Sigmoid colon (tissue), 4 donors: Measurements from ENCODE around the gene CCDC39.

Experiments
- EP300 ChIP-seq, 4 donors: sonication (generic); formaldehyde crosslinking; IDR thresholded peaks; one replicate each; pipeline ENCODE4 v1.6.1; 2017; ENCODE audit warnings: antibody characterized with exemption in 4 of 4
- POLR2A ChIP-seq, 2 donors: fragments of 450-650 bp; IDR thresholded peaks; one replicate each; pipeline ENCODE4 v1.6.1; 2016; ENCODE audit warnings: antibody characterized with exemption in 2 of 2, mild to moderate bottlenecking in 2 of 2, moderate library complexity in 2 of 2
- POLR2AphosphoS5 ChIP-seq, 4 donors: sonication (generic); formaldehyde crosslinking; IDR thresholded peaks; one replicate each; pipeline ENCODE4 v1.6.1; 2017; ENCODE audit warnings: antibody characterized with exemption in 4 of 4
- TF ChIP-seq, protein P1 (sequence below), 4 experiments: fragments of 450-650 bp in 3 of 4; fragments of 200-600 bp in 1 of 4; IDR thresholded peaks; one replicate each; pipeline ENCODE4 v1.5.1; 2016 to 2019; ENCODE audit warnings: antibody characterized with exemption in 4 of 4, mild to moderate bottlenecking in 3 of 4, moderate library complexity in 2 of 4

DNA sequence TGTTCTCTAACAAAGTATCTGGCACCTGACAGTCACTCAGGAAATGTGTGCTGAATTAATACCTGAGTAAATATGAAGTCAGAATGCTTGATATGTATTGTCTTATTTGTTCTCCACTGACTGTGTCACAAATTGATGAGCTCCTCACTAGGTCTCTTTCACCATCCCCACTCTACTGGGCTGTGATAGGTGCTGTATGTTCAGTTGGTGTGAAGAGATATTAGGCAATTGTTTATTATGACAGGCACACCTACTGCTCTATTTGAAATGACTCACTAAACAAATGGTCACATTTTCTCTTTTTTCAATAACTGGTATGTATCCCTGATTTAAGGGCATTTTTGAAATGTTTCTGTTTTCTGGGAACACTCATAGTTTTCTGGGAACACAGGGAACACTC lies 25.2 kb upstream of the CCDC39 start:
- TF ChIP-seq, protein P1, sequence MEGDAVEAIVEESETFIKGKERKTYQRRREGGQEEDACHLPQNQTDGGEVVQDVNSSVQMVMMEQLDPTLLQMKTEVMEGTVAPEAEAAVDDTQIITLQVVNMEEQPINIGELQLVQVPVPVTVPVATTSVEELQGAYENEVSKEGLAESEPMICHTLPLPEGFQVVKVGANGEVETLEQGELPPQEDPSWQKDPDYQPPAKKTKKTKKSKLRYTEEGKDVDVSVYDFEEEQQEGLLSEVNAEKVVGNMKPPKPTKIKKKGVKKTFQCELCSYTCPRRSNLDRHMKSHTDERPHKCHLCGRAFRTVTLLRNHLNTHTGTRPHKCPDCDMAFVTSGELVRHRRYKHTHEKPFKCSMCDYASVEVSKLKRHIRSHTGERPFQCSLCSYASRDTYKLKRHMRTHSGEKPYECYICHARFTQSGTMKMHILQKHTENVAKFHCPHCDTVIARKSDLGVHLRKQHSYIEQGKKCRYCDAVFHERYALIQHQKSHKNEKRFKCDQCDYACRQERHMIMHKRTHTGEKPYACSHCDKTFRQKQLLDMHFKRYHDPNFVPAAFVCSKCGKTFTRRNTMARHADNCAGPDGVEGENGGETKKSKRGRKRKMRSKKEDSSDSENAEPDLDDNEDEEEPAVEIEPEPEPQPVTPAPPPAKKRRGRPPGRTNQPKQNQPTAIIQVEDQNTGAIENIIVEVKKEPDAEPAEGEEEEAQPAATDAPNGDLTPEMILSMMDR (IDR thresholded peaks at IDR 0.05) = no peak
- TF ChIP-seq POLR2AphosphoS5 (IDR thresholded peaks at IDR 0.05) (no peak), POLR2A (IDR thresholded peaks at IDR 0.05) (no peak), EP300 (IDR thresholded peaks at IDR 0.05) (no peak)
